NCI-H69 (cell line): ENCODE measurements around the gene DNM1.

Experiments
- DNase-seq: peaks from one replicate; lab custom pipeline; 2025; lab: John Stamatoyannopoulos, UW

The DNM1 gene

DNA sequence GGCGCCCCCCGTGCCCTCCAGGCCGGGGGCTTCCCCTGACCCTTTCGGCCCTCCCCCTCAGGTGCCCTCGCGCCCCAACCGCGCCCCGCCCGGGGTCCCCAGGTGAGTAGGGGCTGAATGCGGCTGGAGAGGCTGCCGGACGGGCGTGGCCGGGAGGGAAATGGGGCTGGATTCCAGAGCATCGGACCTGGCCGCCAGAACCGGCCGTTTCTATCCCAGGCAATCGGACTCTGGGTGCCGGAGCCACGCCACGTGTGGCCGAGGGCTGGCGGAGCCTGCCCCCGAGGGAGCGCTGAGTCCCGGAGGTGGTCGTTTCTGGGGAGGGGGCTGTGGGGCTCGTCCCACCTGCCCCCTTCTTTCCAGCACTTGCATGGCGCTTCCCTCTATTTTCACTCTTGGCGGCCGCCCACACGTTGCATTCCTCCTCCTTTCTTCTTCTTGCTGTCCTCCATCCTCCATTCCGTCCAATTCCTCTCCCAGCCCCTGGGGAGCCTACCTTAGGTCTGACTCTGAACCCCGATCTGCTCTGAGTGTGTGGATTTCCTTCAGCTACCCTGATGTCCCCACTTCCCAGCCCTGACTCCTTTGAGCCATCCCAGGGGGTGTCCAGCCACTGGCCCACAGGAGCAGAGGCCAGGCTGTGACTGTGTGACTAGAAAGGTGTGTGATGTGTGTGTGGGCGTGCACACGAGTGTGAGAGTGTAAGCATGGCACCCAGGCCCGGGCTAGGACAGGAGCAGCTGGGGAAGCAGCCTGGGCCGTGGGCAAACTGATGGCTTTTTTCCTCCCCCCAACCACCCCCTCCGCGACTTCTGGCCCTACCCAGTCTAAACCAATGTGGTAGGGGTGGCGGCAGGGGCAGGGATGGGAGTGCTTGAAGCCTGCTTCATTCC, 47.9 kb downstream of the DNM1 start:
- no peak for DNase-seq

DNA sequence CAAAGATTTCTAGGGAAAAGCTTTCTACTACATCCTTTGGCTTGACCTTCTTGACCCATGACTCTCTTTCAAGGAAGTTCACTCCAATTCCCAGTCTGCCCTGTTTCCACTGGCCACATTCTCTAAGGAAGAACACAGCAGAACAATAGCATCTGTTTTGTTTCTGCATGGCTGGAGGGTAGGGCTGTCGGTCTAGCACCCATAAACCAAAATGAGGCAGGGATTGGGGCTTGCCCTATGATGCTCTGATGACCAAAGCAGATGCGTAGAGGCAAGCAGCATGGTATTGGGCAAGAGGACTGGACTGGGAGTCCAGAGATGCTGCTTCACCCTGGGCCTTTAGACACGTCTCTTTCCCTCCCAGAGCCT, 48.5 kb downstream of the DNM1 start:
- DNase-seq, result no peak

DNA sequence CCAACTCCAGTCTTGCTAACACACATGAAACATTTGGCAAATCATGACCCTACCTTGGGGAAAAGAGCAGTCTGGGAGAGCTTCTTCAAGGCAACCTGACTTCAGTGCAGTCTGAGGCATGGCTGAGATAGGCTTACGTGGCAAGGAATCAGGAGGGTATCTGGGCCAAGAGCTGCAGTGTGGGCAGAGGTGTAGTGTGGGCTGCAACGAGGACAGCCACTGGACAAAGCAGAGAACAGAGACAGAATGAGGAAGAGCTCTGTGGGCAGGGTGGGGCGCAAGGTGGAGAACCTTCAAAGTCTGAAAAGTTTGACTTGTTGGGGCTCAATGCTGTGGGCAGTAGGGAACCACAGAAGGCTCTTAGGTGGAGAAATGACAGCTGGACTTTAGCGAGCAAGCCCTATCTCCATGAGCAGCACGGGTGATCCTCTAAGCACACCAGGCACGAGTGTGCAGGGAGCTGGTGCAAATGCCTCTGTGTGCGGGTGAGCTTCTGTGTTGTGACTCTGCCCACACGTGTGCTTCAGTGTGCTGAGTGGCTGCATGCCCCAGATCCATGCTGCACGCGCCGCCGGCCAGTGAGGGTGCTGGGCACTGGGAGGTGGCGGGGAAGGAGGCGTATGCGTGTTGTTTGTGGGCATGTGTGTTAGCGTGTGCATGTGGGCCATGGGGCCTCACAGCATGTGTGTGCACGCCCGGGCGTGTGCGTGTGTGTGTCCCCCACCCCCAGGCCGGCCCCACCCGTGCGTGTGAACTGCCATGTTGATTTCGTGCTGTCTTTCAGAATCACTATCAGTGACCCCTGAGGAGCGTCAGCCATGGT, 49.3 kb downstream of the DNM1 start:
- DNase-seq, result no peak

DNA sequence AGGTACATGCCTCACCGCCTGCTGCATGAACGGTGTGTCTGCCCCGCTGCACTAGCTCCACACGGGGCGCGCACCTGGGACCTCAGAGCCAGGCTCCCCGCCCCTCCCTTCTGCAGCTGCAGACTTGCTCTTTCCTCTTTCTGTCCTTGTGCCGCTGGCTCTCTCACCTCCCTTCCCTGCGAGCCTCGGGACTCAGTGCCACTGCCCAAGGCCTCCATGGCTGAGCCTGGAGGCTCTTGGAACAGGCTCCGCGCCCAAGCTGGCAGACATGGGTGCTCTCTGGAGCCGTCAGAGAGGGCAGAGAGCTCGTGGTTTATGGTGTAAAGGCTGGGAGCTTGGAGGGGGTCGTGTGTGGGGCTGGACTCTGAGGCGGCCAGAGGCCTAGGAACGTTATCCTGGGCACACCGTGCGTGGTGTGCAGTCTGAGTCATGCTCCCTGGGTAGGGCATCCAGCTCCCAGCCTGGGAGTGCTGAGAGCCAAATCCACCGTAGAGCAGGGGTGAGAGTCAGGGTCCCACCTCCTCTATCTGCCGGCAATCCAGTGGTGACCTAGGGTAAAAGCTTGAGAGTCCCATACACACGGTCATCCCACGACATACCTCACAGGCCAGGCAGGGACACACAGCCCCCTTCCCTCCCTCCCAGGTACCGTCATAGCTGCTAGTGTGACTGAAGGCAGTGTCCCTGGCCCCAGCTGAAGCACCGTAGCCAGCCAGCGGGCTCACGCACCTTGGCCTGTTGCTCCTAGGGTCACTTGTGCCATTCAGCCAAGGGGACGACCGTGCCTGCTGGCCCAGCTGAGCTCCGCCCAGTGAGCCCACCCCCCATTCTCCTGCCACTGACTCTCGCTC, 50.2 kb downstream of the DNM1 start:
- DNase-seq, result no peak

DNA sequence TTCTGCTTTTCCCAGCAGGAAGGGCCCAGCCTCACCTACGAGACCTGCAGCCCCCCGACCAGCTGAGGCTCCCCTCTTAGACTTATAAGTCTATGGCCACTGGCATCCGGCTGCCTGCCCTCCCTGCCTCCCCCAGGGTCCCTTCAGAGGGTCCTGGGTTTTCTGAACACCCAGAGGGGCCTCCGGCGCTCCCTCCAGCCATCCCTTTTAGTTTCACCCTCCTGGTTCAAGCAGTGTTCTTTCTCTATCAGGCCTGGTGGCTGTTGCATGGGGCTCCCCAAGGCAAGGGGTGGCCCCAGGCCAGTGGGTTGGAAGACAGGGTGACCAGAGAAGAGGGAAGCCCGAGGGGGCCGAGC, 50.8 kb downstream of the DNM1 start:
- no peak for DNase-seq

DNA sequence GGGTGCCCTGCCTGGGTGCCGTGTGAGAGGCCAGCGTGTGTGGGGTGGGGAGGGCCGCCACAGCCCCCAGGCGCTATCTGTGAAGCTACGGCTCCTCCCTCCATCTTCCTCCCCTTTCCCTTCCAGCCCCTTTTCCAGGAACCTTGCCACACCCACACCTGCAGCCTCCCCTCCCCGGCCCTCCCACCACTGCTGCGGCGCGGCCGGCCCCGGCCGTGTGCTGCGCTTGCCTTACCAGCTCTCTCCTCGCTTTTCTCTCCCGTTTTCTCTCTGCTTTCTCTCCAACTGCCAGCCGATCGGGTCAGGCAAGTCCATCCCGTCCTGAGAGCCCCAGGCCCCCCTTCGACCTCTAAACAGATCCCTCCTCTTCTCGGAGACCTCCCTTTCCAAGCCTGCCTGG, 51.2 kb downstream of the DNM1 start:
- peak; percentile 22 for DNase-seq

DNA sequence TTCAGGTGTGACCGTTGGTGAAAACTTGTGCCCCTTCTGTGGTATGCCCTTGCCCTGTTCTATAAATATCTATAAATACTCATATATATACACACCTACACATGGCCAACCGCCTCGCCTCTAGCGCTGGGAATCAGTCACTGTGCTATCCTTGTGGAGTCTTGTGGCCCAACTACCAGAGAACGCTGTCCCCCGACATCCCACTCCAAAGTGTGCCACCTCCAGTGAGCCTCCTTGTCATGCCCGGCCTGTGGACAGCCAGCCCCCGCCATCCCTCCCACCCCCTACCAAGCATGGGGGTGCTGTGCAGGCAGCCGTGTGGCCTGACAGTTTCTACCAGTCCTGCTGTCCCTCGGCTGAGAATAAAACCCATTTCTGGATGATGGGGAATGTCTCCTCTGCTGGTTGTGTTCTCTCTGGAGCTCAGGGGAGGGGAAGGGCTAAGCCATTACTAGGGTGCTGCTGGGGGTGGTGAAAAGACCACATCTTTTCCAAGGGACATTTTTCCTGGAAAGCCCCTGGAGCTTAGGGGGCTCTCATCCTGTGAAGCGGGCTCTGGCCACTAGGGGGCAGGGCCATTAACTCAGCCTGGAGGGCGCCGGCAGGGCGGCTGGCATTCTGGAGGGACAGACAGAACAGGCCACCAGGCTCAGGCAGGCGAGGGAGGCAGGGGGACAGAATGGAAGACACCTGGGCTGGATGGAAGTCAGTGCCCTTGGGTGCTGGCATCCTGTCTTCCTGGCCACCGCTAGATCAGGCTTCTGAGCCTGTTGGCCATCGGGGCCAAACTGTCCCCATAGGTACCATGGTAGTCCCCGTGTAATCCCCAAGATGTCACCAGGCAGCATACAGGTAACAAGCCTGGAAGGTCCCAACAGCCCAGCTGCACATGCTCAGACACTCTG, 51.9 kb downstream of the DNM1 start:
- peak; percentile 67 for DNase-seq

DNA sequence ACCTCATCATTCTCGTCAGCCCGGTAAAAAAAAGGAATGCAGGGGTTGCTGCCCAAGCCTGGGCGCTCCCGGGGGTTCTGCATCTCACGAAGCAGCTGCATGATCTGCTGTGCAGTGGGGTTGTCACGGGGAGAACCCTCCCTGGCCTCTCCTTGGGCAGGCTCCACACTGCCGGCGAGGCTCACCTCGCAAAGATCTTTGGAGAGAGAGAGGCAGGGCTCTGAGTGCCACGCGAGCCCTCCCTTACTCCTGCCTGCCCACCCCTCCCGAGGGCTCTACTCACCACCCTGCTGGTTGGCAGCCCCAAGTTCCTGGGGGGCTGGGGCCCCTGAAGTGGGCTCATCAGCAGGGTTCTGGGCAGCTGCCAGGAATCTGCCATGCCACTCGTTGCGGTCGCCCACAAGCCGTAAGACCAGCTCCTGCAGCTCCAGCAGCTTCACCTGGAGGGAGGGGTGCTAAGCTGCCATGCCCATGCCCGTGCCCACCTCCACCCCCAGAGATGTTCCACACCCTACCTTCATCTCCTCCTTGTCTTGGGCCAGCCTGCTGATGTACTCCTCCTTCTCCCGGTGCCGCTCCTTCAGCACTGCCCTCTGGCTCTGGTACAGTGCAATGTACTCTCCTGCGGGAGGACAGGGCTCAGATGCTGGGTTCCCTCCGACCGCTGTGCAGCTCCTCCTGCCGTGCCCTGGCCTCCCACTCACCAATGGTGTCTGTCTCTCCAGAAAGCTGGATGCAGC, 54.1 kb downstream of the DNM1 start:
- DNase-seq, result no peak

DNA sequence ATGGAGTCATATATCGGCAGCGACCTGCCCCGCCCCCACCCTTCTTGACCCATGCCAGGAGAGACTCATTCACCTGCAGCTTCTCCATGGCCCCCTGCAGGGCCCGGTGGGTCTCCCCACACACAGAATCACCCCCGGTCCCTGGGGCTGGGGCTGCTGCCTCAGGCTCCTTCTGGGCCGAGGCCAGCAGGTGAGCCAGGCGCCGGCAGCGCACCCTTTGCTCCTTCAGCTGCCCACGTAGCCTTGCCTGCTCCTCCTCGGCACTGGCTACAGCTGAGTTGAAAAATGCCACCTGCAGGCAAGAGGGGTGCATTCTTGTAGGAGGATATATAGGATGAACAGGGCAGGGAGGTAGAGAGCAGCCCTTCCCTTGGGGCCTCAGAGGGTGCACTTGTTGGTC, 54.7 kb downstream of the DNM1 start:
- no peak for DNase-seq

DNA sequence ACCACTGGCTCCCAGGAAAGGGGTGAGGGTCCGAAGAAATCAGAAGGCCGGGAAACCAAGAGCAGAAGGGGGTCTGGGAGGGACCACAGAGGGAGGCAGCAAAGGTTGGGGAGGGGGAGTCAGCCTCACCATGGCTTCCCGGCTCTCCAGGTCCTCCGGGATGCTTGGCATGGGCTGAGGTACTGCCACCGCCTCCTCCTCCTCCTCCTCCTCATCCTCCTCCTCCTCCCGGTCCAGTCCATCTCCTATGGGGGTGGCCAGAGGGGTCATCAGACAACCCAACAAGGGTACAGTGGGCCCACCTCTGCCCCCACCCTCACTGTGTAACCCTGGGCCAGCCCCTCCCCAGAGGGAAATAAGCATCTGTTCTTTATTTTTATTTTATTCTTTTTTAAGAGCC, 55.1 kb downstream of the DNM1 start:
- no peak for DNase-seq

DNA sequence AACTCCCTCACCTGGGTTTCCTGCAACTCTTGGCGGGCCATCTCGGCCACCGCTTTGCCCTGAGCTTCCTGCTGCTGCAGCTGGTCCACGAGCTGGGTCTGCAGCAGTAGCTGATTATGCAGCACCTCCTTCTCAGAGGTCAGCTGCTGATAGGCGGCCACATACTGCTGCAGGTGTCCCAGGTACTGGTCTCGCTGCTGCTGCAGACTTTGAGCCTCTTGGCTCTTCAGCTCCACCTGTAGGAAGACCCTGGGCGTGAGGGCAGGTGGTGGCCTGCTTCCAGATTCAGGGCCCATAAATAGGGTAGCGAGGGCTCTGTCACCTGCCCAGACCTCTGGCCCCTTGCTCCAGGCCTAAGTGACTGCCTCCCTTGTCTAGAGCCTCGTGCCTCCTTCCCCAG, 56.0 kb downstream of the DNM1 start:
- DNase-seq, result no peak

DNA sequence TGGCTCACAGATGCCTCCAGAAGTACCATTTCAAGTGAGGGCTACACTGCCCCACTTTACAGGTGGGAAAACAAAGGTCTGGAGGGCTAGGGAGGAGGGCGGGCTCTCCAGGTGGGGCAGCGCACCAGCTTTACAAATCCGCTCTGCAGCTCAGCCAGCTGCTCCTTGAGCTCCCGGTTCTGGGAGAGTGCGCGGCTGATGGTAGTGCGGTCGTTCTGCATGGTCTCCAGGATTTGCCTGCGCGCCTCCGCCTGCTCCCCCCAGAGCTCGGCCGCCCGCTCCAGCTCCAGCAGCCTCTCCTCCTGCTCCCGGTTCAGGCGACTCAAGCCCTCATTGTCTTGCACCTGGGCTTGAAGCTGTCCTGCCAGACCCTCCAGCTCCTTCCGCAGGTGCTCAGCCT, 57.2 kb downstream of the DNM1 start:
- DNase-seq, result no peak

DNA sequence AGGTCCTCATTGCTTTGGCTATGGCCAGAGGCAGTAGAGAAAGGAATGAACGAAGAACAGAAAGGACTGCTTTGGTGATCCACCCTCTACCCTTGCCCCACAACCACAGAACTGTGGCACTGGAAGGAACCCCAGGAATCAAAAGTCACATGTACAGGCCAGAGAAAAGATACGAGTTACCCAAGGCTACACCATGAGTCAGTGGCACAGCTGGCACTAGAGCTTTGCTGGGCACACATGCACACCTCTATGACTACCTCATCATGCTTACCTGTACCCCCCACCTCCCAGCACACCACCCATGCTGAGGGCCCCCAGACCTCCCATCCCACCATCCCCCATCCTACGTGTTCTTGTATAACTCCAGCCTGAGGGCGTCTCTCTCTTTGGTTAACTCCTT, 59.5 kb downstream of the DNM1 start:
- no peak for DNase-seq

DNA sequence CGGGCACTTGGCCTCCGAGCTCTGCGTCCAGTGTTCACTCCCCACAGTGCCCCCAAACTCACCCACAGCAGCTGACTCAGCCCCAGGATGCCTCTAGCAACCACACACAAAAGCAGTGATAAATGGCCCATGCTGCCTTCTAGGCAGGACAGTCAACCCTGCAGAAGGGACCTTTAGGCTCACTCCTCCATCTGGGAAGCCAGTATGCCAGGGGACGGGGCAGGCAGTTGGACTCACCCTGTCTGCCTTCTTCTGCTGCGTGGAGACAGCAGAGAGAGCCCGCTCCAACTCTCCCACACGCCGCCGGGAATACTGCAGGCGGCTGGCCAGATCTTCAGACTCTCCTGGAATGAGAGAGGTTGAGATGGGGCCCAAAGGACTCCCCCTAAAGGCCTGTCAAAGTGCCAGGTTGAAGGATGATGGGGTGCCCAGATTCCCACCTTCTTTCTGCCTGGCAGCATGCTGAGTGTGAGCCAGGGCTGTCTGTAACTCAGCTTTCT, 62.2 kb downstream of the DNM1 start:
- no peak for DNase-seq

DNA sequence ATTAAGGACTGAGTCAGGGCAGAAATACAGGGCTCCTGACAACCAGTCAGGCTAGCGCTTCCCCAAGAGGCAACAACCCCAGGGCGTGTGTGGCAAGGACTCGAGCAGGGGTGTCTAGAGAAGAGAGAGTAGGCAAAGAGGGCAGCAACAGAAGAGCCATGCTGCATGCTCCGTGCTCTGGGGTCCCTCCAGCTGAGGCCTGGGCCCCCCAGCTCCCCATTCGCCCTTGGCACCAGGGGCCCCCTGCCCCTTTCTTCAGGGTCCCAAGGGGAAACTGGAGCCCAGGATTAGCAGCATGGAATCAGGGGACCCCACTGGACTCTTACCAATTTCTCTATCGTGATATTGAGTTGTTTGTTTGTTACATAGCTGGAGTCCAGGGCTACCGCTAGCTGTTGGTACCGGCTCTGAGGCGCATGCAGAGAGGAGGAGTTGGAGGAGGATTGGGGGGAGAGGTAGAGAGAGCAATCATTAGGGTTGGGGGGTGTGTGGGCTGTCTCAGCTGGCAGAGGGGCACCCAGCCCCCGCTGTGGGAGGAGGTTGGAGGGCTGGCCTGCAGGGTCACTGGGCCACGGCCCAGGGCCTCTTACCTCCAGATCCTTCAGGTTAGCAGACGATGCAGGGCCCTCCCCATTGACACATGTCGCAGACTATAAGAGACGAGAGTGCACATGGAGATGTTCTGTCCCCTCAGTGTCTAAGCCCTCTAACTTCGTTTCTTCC, 63.9 kb downstream of the DNM1 start:
- DNase-seq, result no peak

DNA sequence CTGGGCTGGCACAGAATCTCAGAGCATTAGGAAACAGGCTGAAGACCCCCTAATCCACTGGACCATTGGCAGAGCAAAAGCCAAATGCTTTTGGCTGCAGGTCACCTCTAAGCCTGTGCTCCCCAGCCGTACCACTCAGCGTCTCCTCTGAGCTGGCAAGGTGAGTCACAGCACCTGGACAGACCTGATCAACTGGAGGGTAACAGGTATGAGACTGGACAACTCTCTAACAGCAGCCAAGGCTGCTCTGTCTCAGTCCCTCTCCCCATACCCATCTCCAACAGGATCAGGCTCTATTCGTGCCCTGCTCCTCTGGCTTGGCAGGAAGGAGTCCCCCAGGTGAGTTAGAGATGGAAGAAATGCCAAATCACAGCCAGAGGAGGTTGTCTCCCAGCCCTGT, 67.9 kb downstream of the DNM1 start:
- no peak for DNase-seq

DNA sequence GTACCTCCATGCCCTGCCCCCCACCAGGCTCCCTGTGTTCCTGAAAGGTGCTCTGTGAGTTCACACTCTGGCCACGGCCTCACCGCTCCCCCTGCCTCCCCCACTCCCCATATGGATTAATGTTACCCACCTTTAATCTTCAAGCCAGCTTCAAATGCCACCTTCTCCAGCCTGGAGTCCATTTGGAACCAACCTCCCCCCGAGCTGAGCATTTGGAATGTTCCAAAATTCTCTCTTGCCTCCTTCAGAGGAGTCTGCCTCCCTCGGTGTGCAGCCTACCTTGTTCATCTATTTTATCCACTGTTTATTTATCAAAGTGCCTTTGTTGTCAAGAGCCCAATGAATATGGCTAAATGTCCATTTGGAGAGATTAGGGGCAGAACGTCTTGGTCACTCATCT, 68.3 kb downstream of the DNM1 start:
- no peak for DNase-seq

DNA sequence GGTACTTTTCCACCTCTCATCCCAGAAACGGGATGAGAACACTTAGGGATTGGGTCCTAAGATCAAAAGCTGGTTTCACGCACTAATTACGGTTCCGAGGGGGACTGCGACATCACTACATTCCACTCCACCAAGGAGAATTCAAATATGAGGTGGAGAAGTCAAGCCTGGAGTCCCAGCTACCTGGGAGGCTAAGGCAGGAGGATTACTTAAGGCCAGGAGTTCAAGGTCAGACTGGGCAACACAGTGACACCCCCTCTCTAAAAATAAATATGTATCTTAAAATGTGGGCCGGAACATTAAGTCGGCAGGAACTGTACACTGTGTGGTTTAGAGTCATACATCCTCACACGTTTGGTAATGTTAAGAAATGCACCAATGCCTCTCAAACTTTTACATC, 71.1 kb downstream of the DNM1 start:
- DNase-seq, result no peak

DNA sequence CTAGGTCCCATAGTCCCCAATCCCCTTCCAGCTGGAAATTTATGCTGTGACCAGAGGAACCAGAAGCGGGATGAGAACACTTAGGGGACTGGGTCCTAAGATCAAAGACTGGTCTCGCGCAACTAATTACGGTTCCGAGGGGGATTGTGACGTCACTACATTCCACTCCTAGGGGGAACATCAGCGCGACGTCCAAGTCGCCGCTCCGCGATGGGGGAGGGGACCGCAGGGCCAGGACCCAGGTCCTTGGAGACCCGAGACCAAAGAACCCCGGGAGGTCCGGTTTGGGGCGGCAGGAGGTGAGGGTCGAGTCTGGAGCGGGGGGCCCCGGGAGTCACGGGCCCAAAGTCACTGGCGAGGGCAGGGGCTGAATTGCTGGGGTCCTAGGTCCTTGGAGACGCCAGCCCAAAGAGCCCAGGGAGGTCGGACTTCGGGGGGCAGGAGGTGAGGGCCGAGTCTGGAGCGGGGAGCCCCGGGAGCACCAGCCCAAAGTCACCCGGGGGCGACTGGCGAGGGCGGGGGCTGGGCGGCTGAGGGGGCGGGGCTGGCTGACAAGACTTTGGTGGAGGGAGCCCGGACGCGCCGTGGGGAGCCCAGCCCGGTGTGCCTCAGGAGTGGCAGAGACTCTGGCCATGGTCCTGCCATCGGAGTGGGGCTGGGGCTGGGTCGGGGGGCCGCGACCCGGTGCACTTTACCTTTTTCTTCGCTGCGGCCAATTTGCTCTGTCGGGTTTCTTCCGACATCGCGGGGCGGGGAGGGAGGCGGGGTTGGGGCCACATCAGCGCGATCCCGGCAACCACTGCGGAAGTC, 72.2 kb downstream of the DNM1 start, which contains the start of gene GOLGA2:
Gene GOLGA2, minus strand, starts transcription at position 810 of the 810 bp plus-strand sequence. Its CDS starts 31 bp downstream, at position 779.
- peak; percentile 52 for DNase-seq
